HEK293T (cell line): ENCODE measurements around the gene ZNF532.

Experiments
- CTCF ChIA-PET: fragments of 350-600 bp; formaldehyde crosslinking; extraction: SDS; loops from one replicate; lab custom pipeline; 2021; ENCODE audit warnings: antibody characterized with exemption, inconsistent platforms; lab: Yijun Ruan, JAX
- POLR2A ChIA-PET: fragments of 350-600 bp; formaldehyde crosslinking; extraction: SDS; loops from one replicate; lab custom pipeline; 2020; ENCODE audit warnings: antibody characterized with exemption, inconsistent platforms; lab: Yijun Ruan, JAX
- DNase-seq: peaks from one replicate; pipeline ENCODE4 v3.0.0; 2012; ENCODE audit warnings: mixed read lengths; ENCODE audit errors: extremely low spot score
- ARNT ChIP-seq: fragments of 450-650 bp; IDR thresholded peaks from 2 replicates; pipeline ENCODE4 v1.6.1; 2017; ENCODE audit warnings: mild to moderate bottlenecking
- BHLHE40 ChIP-seq: fragments of 450-650 bp; IDR thresholded peaks from 2 replicates; pipeline ENCODE4 v1.6.1; 2016; ENCODE audit warnings: mild to moderate bottlenecking, moderate library complexity, borderline replicate concordance
- CTBP1 ChIP-seq: fragments of 450-650 bp; IDR thresholded peaks from 2 replicates; pipeline ENCODE4 v1.6.1; 2016; ENCODE audit warnings: borderline replicate concordance
- ELF4 ChIP-seq: fragments of 450-650 bp; IDR thresholded peaks from 2 replicates; pipeline ENCODE4 v1.6.1; 2017; ENCODE audit warnings: antibody characterized with exemption
- FOXA1 ChIP-seq: fragments of 450-650 bp; IDR thresholded peaks from 2 replicates; pipeline ENCODE4 v1.6.1; 2016; ENCODE audit warnings: mild to moderate bottlenecking
- FOXK2 ChIP-seq: fragments of 450-650 bp; IDR thresholded peaks from 2 replicates; pipeline ENCODE4 v1.6.1; 2016; ENCODE audit warnings: mild to moderate bottlenecking
- FOXM1 ChIP-seq: fragments of 450-650 bp; IDR thresholded peaks from 2 replicates; pipeline ENCODE4 v1.6.1; 2017; ENCODE audit warnings: mild to moderate bottlenecking, borderline replicate concordance
- HDGF ChIP-seq: fragments of 450-650 bp; IDR thresholded peaks from 2 replicates; pipeline ENCODE4 v1.6.1; 2017; ENCODE audit warnings: antibody characterized with exemption, borderline replicate concordance
- L3MBTL2 ChIP-seq: fragments of 450-650 bp; conservative IDR thresholded peaks from 2 replicates; pipeline ENCODE4 v1.6.1; 2016; ENCODE audit warnings: mild to moderate bottlenecking
- LEF1 ChIP-seq: fragments of 450-650 bp; IDR thresholded peaks from 2 replicates; pipeline ENCODE4 v1.6.1; 2017; ENCODE audit warnings: mild to moderate bottlenecking, borderline replicate concordance
- NFRKB ChIP-seq: fragments of 450-650 bp; IDR thresholded peaks from 2 replicates; pipeline ENCODE4 v1.6.1; 2016; ENCODE audit warnings: mild to moderate bottlenecking, moderate library complexity
- PKNOX1 ChIP-seq: fragments of 450-650 bp; IDR thresholded peaks from 2 replicates; pipeline ENCODE4 v1.6.1; 2016
- SP1 ChIP-seq: fragments of 450-650 bp; IDR thresholded peaks from 2 replicates; pipeline ENCODE4 v1.6.1; 2017
- SUZ12 ChIP-seq: fragments of 450-650 bp; IDR thresholded peaks from 2 replicates; pipeline ENCODE4 v1.6.1; 2016; ENCODE audit warnings: mild to moderate bottlenecking
- TARDBP ChIP-seq: fragments of 450-650 bp; IDR thresholded peaks from 2 replicates; pipeline ENCODE4 v1.6.1; 2016
- ZNF384 ChIP-seq: fragments of 450-650 bp; IDR thresholded peaks from 2 replicates; pipeline ENCODE4 v1.6.1; 2016

Gene ZNF532

GRCh38 chr18:58842978-58843687, 21.5 kb upstream of the ZNF532 start:
- POLR2A ChIA-PET: no interaction called here

GRCh38 chr18:58843688-58844035, 21.0 kb upstream of the ZNF532 start:
- ChIA-PET CTCF (no interaction called here), POLR2A (no interaction called here)
- no peak for DNase-seq
- TF ChIP-seq NFRKB (no peak), SUZ12 (no peak), BHLHE40 (no peak), L3MBTL2 (no peak), TARDBP (no peak), ZNF384 (no peak), ELF4 (no peak), CTBP1 (no peak), FOXM1 (no peak), SP1 (no peak)

More at GRCh38 chr18:58842978-58843687, 21.5 kb upstream of the ZNF532 start:
- DNase-seq: no peak
- no peak for TF ChIP-seq BHLHE40
- CTCF ChIA-PET: interaction anchor here (0.6 kb wide), 1 partner anchor 606 kb away, joined by 3 read pairs; no protein-coding TSS in a partner anchor

GRCh38 chr18:58844871-58845270, 19.8 kb upstream of the ZNF532 start:
- TF ChIP-seq TARDBP (no peak), SUZ12 (no peak)
- ChIA-PET POLR2A (no interaction called here), CTCF (no interaction called here)
- DNase-seq: no peak

GRCh38 chr18:58845928-58846724, 18.6 kb upstream of the ZNF532 start:
- TF ChIP-seq FOXK2 (no peak), BHLHE40 (no peak)
- POLR2A ChIA-PET: no interaction called here
- no peak for DNase-seq
- CTCF ChIA-PET: no interaction called here

- ChIA-PET CTCF (no interaction called here), POLR2A (no interaction called here)
- TF ChIP-seq TARDBP: no peak
- no peak for TF ChIP-seq ELF4
- no peak for TF ChIP-seq SUZ12
- TF ChIP-seq FOXM1: no peak
- TF ChIP-seq BHLHE40: no peak
- no peak for TF ChIP-seq FOXA1
- DNase-seq: no peak
Observed at GRCh38 chr18:58847383-58848071, 17.1 kb upstream of the ZNF532 start.

GRCh38 chr18:58848685-58849084, 16.0 kb upstream of the ZNF532 start:
- CTCF ChIA-PET: no interaction called here
- no peak for TF ChIP-seq HDGF
- TF ChIP-seq CTBP1: no peak
- no peak for TF ChIP-seq ELF4
- no peak for TF ChIP-seq FOXM1
- no peak for TF ChIP-seq LEF1
- TF ChIP-seq FOXA1: no peak
- TF ChIP-seq BHLHE40: no peak
- no peak for TF ChIP-seq FOXK2
- TF ChIP-seq PKNOX1: no peak
- no peak for DNase-seq
- POLR2A ChIA-PET: no interaction called here

GRCh38 chr18:58850786-58851469, 13.7 kb upstream of the ZNF532 start:
- no peak for DNase-seq
- ChIA-PET CTCF (no interaction called here), POLR2A (interaction anchor here (1.2 kb wide), 1 partner anchor 12 kb away, joined by 4 read pairs; no protein-coding TSS in a partner anchor)
- TF ChIP-seq SP1: no peak
- no peak for TF ChIP-seq NFRKB

- ChIA-PET POLR2A (no interaction called here), CTCF (no interaction called here)
- no peak for DNase-seq
- TF ChIP-seq SP1: no peak
- TF ChIP-seq FOXA1: no peak
- TF ChIP-seq FOXK2: no peak
- TF ChIP-seq ZNF384: no peak
- TF ChIP-seq ARNT: no peak
- no peak for TF ChIP-seq BHLHE40
- no peak for TF ChIP-seq NFRKB
Observed at GRCh38 chr18:58851856-58852255, 12.8 kb upstream of the ZNF532 start.
